GM21723 (cell line): ENCODE measurements around the gene SLC6A3.

Experiments used
- ATAC-seq: cut with Tn5 transposase; IDR thresholded peaks from one replicate; pipeline ENCODE4 v1.9.1; 2021; ENCODE audit warnings: mild to moderate bottlenecking, moderate library complexity; ENCODE audit not compliant: unreplicated experiment

SLC6A3 gene

DNA sequence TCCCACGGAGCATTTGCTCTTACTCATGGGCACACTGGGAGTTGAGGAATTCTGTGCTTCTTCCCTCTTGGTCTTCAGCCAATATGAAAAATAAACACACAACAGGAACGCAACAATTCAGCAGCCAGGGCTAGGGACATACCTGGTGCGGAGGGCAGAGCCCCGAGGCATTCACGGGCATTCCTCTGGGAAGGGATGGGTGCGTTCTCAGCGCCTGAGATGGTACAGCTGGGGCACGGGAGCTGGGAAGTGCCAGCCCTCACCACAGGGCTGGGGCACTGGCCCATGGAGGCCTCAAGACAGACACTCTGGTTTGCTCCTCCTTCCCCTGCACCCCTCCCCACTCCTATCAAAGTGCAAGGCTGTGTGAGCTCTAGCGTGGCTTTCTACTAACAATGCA lies 2.1 kb downstream of the SLC6A3 start:
- ATAC-seq, result no peak

- no peak for ATAC-seq
These were observed 2.8 kb downstream of the SLC6A3 start for GRCh38 chr5:1442222-1443145.

GRCh38 chr5:1441166-1441865 lies 3.9 kb downstream of the SLC6A3 start:
- no peak for ATAC-seq

GRCh38 chr5:1440098-1440493 lies 5.1 kb downstream of the SLC6A3 start:
- ATAC-seq, result no peak

- ATAC-seq, result no peak
These were observed 5.7 kb downstream of the SLC6A3 start for GRCh38 chr5:1439388-1440097.

DNA sequence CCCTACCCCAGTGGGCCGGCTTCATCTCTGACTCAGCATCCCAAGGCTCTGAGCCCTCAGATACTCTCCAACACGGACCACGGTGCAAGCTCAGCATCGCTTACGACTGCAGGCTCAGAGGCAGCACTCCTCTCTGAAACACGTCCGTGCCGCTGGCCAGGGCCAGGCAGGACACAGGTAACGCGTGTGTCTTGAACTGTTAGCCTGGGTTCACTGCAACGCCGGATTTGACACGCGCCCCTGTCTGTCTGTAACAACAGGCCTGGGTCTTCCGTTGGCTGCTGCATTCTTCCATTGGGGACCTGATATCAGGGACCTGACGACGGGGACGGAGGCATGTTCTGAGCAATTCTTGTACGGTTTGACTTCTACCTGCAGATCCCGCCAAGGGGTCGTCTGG lies 6.4 kb downstream of the SLC6A3 start:
- no peak for ATAC-seq

DNA sequence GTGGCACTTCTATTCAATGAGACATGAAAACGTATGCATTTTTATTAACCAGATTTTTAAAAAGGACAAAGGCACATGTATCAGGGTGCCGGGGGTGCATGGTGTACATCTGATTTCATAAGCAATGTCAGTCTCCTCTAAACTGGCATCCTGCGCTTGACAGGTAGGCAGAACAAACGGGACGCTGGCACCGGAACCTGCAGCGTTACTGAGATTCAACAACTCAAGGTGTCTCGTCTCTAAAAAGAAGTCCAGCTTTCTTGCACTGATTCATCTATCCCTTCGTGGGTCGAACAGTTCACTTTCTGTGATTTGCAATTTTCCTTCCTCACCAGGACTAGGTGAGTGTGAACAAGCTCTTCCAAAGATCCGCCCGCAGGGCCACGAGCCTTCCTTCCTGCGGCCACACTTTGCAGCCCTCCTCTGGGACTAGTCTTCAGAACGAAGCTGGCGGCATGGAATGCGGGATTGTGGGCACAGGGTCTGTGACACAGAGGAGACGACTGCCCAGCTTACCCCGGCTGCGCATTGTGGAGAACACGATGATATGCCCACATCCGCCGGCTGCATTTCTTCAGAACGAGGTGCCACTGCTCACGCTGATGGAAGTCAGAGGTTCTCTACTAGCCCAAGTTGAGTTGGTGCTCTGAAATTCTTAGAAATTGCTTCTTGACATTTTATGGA lies 7.2 kb downstream of the SLC6A3 start:
- ATAC-seq, result no peak

- no peak for ATAC-seq
These were observed 7.9 kb downstream of the SLC6A3 start for GRCh38 chr5:1437226-1437829.

DNA sequence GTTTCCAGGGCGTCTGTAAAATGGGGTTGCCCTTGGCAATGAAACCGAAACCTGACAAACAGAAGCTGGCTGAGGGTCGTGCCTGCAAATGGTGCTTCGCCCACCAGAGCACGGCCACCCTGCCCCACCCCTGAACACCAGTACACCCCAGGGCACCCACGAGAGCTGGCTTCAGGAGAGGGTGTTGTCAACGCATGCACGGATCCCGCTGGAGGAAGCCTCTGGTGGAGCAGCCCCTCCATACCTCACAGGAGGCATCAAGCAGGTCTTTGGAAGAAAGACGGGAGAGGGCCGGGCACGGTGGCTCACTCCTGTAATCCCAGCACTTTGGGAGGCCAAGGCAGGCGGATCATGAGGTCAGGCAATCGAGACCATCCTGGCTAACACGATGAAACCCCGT lies 8.6 kb downstream of the SLC6A3 start:
- ATAC-seq, result no peak

GRCh38 chr5:1436036-1436435 lies 9.2 kb downstream of the SLC6A3 start:
- ATAC-seq, result no peak

DNA sequence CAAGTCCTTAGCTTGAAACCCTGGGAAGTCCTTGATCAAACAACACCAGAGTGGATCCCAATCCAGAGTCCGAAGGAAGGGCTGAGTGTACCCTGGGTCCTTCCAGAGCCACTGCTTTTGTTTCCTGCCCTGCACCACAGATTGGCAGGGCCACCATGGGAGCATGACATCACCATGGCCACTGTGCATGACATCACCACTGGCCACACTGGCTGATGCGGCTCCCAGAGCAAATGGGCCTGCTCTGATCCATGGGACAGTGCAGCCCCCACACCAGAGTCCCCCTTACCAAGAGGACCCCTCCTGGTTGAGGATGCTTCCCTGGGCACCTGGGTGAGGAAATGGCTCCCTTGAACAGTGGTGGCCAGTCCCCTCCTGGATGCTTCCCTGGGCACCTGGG lies 9.9 kb downstream of the SLC6A3 start:
- ATAC-seq, result no peak

- no peak for ATAC-seq
These were observed 12.9 kb downstream of the SLC6A3 start for GRCh38 chr5:1432296-1432695.

DNA sequence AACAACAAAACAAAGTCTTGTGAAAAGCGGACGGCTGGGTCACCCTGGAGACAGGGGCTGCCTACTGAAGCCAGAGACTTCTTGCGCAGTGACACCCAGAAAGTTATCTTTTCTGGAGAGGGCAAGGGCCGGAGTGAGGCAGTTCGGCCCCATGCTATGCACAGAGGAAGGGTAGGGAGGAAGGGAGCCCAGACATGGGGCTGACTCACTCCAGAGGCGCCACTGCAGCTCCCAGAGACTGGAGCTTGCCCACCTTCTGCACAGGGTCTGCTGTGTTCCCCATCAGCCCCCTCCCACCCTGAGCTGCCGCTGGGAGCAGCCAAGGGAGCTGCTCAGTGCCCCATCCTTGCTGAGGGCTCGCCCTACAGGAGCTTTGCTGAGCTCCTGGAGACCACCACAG lies 13.3 kb downstream of the SLC6A3 start:
- no peak for ATAC-seq

GRCh38 chr5:1431021-1431811 lies 14.0 kb downstream of the SLC6A3 start:
- no peak for ATAC-seq

DNA sequence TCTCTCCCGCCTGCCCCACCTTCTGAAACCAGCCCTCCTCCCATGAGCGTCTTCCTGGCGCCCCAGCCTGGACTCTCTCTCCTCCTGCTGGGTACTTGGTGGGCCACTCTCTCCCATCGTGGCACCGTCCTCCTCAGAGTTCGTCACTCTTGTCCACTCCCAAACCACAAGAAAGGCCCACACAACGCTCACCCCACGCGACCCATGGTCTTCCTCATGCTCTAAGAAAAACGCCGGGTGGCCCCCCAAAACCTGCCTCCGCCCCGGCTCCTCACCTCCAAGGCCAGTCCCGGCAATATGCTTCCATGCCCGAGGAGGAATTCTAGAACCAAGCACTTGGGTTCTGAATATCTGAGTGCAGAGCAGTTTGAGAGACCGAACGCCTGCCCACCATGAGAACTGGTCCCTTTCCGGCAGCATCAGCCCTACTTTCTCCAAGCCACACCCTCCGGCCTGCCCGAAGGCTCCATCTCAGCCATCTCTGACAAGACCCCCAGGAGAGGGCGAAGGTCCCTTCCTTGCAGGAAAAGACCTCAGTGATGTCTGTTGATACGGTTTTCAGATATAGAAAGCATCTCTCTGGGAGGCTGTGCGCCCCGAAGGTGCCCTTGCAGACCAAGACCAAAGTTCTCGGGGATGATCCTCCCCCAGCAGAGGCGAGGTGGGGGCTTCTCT lies 15.0 kb downstream of the SLC6A3 start:
- no peak for ATAC-seq

DNA sequence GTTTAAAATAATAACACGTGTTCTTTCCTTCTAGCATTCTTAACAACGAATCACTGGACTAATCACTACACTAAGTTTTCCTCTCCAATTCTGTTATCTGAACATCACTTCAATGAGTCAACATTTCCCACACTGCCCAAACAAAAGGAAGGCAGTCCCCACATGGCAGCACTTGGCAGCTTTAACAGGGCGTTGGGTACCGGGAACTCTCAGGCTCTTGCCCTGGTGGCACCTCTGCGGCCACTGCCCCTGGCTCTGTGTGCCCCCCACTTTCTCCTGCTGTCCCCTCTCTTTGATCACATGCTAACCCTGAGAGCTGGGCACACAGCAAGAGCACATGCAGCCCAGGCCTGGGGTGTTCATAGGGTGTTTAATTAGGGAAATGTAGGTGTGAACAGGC lies 15.7 kb downstream of the SLC6A3 start:
- no peak for ATAC-seq

DNA sequence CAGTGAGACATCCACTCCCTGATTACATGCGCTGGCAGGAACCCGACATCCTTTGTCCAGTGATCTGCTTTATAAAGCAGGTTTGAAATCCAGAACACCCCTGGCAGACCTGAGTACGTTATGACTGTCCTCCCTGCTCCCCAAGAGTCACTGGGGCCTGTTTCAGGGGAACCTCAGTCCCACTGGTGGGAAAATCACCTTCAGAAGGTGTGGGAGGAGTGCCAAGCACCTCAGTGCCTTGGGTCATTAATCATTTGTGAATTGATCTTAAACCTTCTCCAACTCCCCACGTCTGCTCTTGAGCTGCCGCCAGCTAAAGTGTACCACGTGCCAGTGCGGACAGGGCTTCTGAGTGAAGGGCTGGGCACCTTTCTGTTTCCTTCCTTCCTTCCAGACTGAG lies 16.2 kb downstream of the SLC6A3 start:
- no peak for ATAC-seq

DNA sequence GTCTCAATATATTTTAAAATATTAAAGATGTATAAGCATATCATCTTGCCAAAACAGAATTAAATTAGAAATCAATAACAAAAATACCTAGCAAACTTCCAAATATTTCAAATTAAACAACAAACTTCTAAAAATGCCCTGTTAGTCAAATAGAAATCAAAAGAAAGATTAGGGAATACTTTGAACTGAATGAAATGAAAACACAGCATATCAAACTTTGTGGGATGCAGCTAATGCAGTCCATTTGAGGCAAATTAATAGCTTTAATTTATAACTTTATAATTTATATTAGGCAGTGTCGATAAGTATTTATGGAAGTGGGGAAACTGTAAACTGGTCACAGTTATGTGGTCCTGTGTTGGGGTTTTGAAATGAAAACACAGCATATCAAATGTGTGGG lies 17.1 kb downstream of the SLC6A3 start:
- ATAC-seq, result no peak

- no peak for ATAC-seq
These were observed 20.5 kb downstream of the SLC6A3 start for GRCh38 chr5:1424716-1425115.
